ENCODE data around the gene CCDC188.
A peak's percentile ranks its signal among the peaks of the same experiment; 100 is the strongest.

CCDC188 gene

GRCh38 chr22:20113551-20114310, 37.1 kb downstream of the CCDC188 start:
- Histone ChIP-seq H3K9me3 (ENCODE audit: control insufficient read depth, insufficient read depth, low read length) (no peaks in the 10 kb centered on the region), H3K4me1 (ENCODE audit: control insufficient read depth, insufficient read depth, low read length) (0 out of 2 replicates have a peak, but pooled peaks cover 3% of the 10 kb centered on the region), H3K4me3 (ENCODE audit: low read depth, low read length) (no peak overlapping the region), H3K27me3 (ENCODE audit: control insufficient read depth, insufficient read depth, low read length) (no peaks in the 10 kb centered on the region), H3K27ac (ENCODE audit: low read depth, low read length) (no peak overlapping the region), H3K9ac (ENCODE audit: low read depth, low read length) (no peak overlapping the region), H3K36me3 (ENCODE audit: control insufficient read depth, insufficient read depth, low read length) (peaks cover 77% of the 10 kb centered on the region)

DNA sequence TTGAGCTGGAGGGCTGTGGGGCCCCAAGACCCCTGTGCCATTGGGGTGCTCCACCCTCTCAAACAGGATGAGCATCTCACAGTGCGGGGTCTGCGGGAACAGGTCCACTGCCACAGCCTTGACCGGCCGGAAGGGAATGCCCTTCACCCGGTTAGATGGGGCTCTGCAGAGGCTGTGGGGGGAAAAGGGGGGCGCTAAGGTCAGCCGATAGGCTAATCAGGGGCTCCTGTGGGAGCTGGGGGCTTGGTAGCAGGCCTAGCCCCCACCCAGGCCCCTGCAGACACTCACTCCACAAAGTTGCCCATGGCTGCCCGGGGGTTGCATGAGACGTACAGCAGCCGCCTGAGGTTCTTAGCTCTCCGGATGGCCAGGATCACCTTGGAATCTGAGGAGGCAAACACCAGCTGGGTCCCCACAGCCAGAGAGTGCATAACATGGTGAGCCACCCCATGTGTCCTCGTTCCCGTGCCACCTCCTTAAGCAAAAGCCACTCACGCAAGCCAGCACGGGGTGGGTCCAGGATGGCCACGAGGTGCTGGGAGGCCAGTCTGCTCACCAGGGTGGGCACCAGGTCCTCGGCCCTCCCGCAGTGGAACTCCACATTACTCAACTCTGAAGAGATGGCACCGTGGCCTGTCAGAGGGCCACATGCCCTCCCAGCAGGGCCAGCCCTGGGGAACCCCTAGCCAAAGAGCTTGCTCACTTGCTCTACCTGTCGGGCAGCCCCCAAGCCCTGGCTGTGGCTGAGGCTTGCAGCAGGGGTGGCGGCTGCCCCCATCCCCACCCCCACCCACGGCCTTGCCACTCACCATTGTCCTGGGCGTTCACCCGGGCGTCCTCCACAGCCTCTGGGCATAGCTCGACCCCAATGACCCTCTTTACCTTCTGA, 38.0 kb downstream of the CCDC188 start:
- Histone ChIP-seq H3K27me3 (ENCODE audit: control insufficient read depth, insufficient read depth, low read length) (no peaks in the 10 kb centered on the region), H3K4me3 (ENCODE audit: low read depth, low read length) (no peak overlapping the region), H3K9ac (ENCODE audit: low read depth, low read length) (no peak overlapping the region), H3K27ac (ENCODE audit: low read depth, low read length) (no peak overlapping the region), H3K4me1 (ENCODE audit: control insufficient read depth, insufficient read depth, low read length) (no peaks in the 10 kb centered on the region), H3K36me3 (ENCODE audit: control insufficient read depth, insufficient read depth, low read length) (peaks cover 79% of the 10 kb centered on the region), H3K9me3 (ENCODE audit: control insufficient read depth, insufficient read depth, low read length) (no peaks in the 10 kb centered on the region)

DNA sequence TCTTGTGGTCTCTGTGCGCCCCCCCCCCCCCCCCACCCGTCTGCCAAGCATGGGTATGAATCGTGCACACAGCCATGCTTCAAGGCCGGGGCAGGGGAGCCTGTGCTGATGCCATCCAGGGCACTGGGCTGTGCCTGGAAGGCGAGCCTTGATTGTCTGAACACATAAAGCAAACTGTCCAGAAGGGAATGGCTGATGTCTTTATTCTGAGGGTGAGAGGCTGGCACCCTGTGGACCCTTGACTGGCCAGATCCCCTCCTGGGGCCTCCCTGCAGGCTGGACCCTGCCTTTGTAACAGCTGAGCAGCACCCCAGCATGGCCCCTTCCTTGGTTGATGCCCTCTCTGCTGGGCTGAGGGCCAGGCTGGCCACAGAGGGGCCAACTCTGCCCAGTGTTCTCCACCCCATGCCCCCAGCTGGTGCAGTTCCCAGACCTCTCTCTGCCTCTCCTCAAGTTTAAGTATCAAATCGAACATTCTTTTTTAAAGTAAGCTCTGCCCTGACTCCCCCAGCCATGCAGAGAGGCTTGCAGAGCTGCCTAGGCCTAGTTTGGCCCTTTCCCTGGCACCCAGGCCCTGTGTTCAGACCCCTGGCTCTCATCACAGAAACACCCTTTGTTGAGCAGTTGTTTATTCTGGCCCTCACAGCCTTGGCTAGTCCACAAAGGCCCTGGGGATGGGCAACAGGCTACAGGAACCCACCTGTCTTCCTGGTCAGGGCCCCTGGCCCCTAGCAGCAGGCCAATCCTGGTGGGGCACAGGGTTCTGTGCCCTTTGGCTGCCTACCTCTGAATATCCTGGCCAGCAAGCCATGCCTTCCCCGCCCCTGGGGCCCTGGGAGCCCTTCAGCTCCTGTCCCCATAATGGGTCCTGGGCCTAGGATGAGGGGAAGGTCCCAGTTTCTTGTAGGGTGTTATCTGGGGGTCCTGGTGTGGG, 38.9 kb downstream of the CCDC188 start:
- Histone ChIP-seq H3K36me3 (ENCODE audit: control insufficient read depth, insufficient read depth, low read length) (peaks cover 88% of the 10 kb centered on the region), H3K27me3 (ENCODE audit: control insufficient read depth, insufficient read depth, low read length) (no peaks in the 10 kb centered on the region), H3K27ac (ENCODE audit: low read depth, low read length) (peak overlapping the region; percentile 67), H3K9me3 (ENCODE audit: control insufficient read depth, insufficient read depth, low read length) (no peaks in the 10 kb centered on the region), H3K4me3 (ENCODE audit: low read depth, low read length) (no peak overlapping the region), H3K4me1 (ENCODE audit: control insufficient read depth, insufficient read depth, low read length) (no peaks in the 10 kb centered on the region), H3K9ac (ENCODE audit: low read depth, low read length) (no peak overlapping the region)

DNA sequence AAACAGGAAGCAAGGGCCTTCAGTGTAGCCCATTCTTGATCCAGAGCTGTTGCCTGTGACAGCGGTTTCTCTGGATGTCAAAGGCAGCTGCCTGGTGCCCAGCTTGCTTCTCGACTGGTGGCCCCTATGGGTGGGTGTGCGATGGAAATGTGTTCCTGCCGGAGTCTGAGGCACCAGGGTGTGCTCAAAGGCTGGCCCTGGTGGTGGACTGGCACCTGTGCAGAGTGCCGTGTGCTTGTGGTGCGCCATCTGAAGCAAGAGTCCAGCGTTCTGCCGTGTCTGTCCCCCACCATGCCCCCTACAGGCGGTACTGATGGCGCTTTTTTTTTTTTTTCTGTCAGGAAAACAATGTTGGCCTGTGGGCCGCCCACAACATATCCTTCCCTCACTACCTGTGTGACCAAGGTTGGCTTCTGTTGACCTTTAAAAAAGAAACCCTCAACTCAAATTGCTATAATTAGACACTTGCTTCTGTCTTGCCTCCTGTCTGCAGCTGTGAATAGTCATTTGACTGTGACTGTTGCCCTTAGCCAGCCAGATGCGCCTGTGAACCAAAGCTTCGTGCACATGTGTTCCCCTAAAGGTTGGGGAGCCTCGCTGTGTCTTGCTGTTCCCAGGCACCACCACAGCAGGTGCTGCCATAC, 39.7 kb downstream of the CCDC188 start:
- peaks cover 96% of the 10 kb centered on the region for H3K36me3 ChIP-seq (ENCODE audit: control insufficient read depth, insufficient read depth, low read length)
- no peak overlapping the region for H3K9ac ChIP-seq (ENCODE audit: low read depth, low read length)
- no peaks in the 10 kb centered on the region for H3K4me1 ChIP-seq (ENCODE audit: control insufficient read depth, insufficient read depth, low read length)
- H3K4me3 ChIP-seq (ENCODE audit: low read depth, low read length): no peak overlapping the region
- no peaks in the 10 kb centered on the region for H3K27me3 ChIP-seq (ENCODE audit: control insufficient read depth, insufficient read depth, low read length)
- no peaks in the 10 kb centered on the region for H3K9me3 ChIP-seq (ENCODE audit: control insufficient read depth, insufficient read depth, low read length)
- peak overlapping the region; percentile 67 for H3K27ac ChIP-seq (ENCODE audit: low read depth, low read length)

GRCh38 chr22:20110359-20110985, 40.4 kb downstream of the CCDC188 start:
- no peak overlapping the region for H3K9ac ChIP-seq (ENCODE audit: low read depth, low read length)
- H3K9me3 ChIP-seq (ENCODE audit: control insufficient read depth, insufficient read depth, low read length): no peaks in the 10 kb centered on the region
- no peaks in the 10 kb centered on the region for H3K4me1 ChIP-seq (ENCODE audit: control insufficient read depth, insufficient read depth, low read length)
- H3K4me3 ChIP-seq (ENCODE audit: low read depth, low read length): no peak overlapping the region
- H3K36me3 ChIP-seq (ENCODE audit: control insufficient read depth, insufficient read depth, low read length): peaks cover 97% of the 10 kb centered on the region
- H3K27ac ChIP-seq (ENCODE audit: low read depth, low read length): no peak overlapping the region
- no peaks in the 10 kb centered on the region for H3K27me3 ChIP-seq (ENCODE audit: control insufficient read depth, insufficient read depth, low read length)

GRCh38 chr22:20109411-20110358, 41.2 kb downstream of the CCDC188 start:
- no peaks in the 10 kb centered on the region for H3K4me1 ChIP-seq (ENCODE audit: control insufficient read depth, insufficient read depth, low read length)
- no peaks in the 10 kb centered on the region for H3K27me3 ChIP-seq (ENCODE audit: control insufficient read depth, insufficient read depth, low read length)
- H3K9me3 ChIP-seq (ENCODE audit: control insufficient read depth, insufficient read depth, low read length): no peaks in the 10 kb centered on the region
- no peak overlapping the region for H3K9ac ChIP-seq (ENCODE audit: low read depth, low read length)
- no peak overlapping the region for H3K4me3 ChIP-seq (ENCODE audit: low read depth, low read length)
- H3K36me3 ChIP-seq (ENCODE audit: control insufficient read depth, insufficient read depth, low read length): peaks cover 97% of the 10 kb centered on the region
- no peak overlapping the region for H3K27ac ChIP-seq (ENCODE audit: low read depth, low read length)

DNA sequence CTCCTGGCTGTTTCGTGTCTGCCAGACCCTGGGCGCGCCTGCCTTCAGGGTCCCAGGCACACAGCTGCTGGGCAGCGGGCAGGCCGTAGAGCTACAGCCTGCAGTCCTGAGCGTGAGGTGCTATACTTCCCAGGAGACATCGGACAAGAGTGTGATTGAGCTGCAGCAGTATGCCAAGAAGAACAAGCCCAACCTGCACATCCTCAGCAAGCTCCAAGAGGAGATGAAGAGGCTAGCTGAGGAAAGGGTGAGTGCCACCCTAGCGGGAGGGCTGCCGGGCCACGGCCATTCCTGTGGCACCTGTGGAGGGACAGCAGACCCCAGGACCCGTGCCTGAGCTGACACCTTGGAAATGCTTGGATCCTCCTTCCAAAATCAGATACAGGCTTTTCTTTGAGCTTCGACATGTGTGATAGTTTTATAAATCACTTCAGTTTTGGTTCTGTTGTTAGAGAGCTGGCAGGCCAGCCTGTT, 42.1 kb downstream of the CCDC188 start:
- Histone ChIP-seq H3K27ac (ENCODE audit: low read depth, low read length) (no peak overlapping the region), H3K9ac (ENCODE audit: low read depth, low read length) (no peak overlapping the region), H3K4me1 (ENCODE audit: control insufficient read depth, insufficient read depth, low read length) (no peaks in the 10 kb centered on the region), H3K36me3 (ENCODE audit: control insufficient read depth, insufficient read depth, low read length) (peaks cover 95% of the 10 kb centered on the region), H3K27me3 (ENCODE audit: control insufficient read depth, insufficient read depth, low read length) (no peaks in the 10 kb centered on the region), H3K9me3 (ENCODE audit: control insufficient read depth, insufficient read depth, low read length) (no peaks in the 10 kb centered on the region), H3K4me3 (ENCODE audit: low read depth, low read length) (no peak overlapping the region)

- peaks cover 95% of the 10 kb centered on the region for H3K36me3 ChIP-seq (ENCODE audit: control insufficient read depth, insufficient read depth, low read length)
- H3K4me1 ChIP-seq (ENCODE audit: control insufficient read depth, insufficient read depth, low read length): no peaks in the 10 kb centered on the region
- H3K4me3 ChIP-seq (ENCODE audit: low read depth, low read length): no peak overlapping the region
- H3K9me3 ChIP-seq (ENCODE audit: control insufficient read depth, insufficient read depth, low read length): no peaks in the 10 kb centered on the region
- no peak overlapping the region for H3K27ac ChIP-seq (ENCODE audit: low read depth, low read length)
- H3K27me3 ChIP-seq (ENCODE audit: control insufficient read depth, insufficient read depth, low read length): no peaks in the 10 kb centered on the region
- H3K9ac ChIP-seq (ENCODE audit: low read depth, low read length): no peak overlapping the region
Measured at GRCh38 chr22:20107951-20108756, 42.7 kb downstream of the CCDC188 start.

- Histone ChIP-seq H3K4me1 (ENCODE audit: control insufficient read depth, insufficient read depth, low read length) (no peaks in the 10 kb centered on the region), H3K9me3 (ENCODE audit: control insufficient read depth, insufficient read depth, low read length) (no peaks in the 10 kb centered on the region), H3K27me3 (ENCODE audit: control insufficient read depth, insufficient read depth, low read length) (no peaks in the 10 kb centered on the region), H3K36me3 (ENCODE audit: control insufficient read depth, insufficient read depth, low read length) (peaks cover 94% of the 10 kb centered on the region), H3K9ac (ENCODE audit: low read depth, low read length) (no peak overlapping the region), H3K4me3 (ENCODE audit: low read depth, low read length) (no peak overlapping the region), H3K27ac (ENCODE audit: low read depth, low read length) (no peak overlapping the region)
Measured at GRCh38 chr22:20107471-20107901, 43.4 kb downstream of the CCDC188 start.
